Loucy (cell line): Measurements from ENCODE around the gene CYGB.

Experiments
- EZH2phosphoT487 ChIP-seq: fragments of 200-600 bp; IDR thresholded peaks from 2 replicates; pipeline ENCODE4 v1.6.1; 2018; ENCODE audit warnings: antibody characterized with exemption, mild to moderate bottlenecking, moderate library complexity, borderline replicate concordance
- TF ChIP-seq, protein P1 (sequence below): fragments of 200-600 bp; sonication (generic); conservative IDR thresholded peaks from 2 replicates; pipeline ENCODE4 v1.5.1; 2014; ENCODE audit warnings: mild to moderate bottlenecking, antibody characterized with exemption, low read length

DNA sequence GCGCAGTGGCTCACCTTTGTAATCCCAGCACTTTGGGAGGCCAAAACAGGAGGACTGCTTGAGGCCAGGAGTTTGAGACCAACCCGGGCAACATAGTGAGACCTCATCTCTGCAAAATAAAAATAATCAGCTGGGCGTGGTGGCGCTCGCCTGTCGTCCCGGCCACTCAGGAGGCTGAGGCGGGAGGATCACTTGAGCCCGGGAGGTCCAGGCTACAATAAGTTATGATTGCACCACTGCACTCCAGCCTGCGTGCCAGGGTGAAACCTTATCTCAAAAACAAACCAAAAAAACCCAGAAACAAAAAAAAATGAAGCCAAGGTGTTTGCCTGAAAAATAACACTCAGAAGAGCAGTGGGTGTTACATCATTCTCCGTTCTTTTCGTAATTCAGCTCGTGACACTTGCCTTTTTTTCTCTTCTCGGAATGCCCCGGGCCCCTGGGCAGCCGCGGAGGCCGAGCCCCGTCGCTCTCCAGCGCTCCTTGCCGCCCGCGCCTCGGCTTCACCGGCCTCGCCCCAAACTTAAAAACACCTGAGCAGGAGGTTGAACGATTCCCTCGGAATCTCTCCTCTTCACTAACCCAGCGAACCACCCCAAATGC, 19.4 kb upstream of the CYGB start:
- TF ChIP-seq, protein P1, sequence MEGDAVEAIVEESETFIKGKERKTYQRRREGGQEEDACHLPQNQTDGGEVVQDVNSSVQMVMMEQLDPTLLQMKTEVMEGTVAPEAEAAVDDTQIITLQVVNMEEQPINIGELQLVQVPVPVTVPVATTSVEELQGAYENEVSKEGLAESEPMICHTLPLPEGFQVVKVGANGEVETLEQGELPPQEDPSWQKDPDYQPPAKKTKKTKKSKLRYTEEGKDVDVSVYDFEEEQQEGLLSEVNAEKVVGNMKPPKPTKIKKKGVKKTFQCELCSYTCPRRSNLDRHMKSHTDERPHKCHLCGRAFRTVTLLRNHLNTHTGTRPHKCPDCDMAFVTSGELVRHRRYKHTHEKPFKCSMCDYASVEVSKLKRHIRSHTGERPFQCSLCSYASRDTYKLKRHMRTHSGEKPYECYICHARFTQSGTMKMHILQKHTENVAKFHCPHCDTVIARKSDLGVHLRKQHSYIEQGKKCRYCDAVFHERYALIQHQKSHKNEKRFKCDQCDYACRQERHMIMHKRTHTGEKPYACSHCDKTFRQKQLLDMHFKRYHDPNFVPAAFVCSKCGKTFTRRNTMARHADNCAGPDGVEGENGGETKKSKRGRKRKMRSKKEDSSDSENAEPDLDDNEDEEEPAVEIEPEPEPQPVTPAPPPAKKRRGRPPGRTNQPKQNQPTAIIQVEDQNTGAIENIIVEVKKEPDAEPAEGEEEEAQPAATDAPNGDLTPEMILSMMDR: no peak
- no peak for TF ChIP-seq EZH2phosphoT487
